ENCODE results near the gene TMEM138. TPM values are rescaled to one million over a fixed set of nuclear protein-coding genes. Genes with fewer than 3 reads are reported as not detected.

TMEM138 gene
- total RNA-seq, 2 donors from 2014 or later = 17.9 to 35.4 TPM

DNA sequence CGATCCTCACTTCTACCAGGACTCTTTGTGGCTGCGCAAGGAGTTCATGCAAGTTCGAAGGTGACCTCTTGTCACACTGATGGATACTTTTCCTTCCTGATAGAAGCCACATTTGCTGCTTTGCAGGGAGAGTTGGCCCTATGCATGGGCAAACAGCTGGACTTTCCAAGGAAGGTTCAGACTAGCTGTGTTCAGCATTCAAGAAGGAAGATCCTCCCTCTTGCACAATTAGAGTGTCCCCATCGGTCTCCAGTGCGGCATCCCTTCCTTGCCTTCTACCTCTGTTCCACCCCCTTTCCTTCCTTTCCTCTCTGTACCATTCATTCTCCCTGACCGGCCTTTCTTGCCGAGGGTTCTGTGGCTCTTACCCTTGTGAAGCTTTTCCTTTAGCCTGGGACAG lies 6.5 kb downstream of the TMEM138 start:
- H3K9me3 ChIP-seq = no peaks in the 10 kb centered on the region
- peaks cover 13% of the 10 kb centered on the region for H3K4me1 ChIP-seq (replicated peaks)
- no peak overlapping the region for H3K4me3 ChIP-seq
- intact Hi-C loops (cut with DNase I) = no loop called here
- TF ChIP-seq POLR2AphosphoS5 (IDR thresholded peaks at IDR 0.05) (no peak), POLR2A (IDR thresholded peaks at IDR 0.05) (no peak)
- TF ChIP-seq, protein P1, sequence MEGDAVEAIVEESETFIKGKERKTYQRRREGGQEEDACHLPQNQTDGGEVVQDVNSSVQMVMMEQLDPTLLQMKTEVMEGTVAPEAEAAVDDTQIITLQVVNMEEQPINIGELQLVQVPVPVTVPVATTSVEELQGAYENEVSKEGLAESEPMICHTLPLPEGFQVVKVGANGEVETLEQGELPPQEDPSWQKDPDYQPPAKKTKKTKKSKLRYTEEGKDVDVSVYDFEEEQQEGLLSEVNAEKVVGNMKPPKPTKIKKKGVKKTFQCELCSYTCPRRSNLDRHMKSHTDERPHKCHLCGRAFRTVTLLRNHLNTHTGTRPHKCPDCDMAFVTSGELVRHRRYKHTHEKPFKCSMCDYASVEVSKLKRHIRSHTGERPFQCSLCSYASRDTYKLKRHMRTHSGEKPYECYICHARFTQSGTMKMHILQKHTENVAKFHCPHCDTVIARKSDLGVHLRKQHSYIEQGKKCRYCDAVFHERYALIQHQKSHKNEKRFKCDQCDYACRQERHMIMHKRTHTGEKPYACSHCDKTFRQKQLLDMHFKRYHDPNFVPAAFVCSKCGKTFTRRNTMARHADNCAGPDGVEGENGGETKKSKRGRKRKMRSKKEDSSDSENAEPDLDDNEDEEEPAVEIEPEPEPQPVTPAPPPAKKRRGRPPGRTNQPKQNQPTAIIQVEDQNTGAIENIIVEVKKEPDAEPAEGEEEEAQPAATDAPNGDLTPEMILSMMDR (IDR thresholded peaks at IDR 0.05) = no peak
- 94% methylated on average over 7 of the region's 7 CpGs for WGBS
- H3K36me3 ChIP-seq = peaks cover 0 to 6% of the 10 kb centered on the region in 2 donors
- no peaks in the 10 kb centered on the region for H3K27me3 ChIP-seq (replicated peaks; ENCODE audit: insufficient read depth)
- DNase-seq (ENCODE audit: low spot score) = no peak
- H3K27ac ChIP-seq = peak overlapping the region in 1 of 2 donors; percentile 48

- H3K4me1 ChIP-seq (replicated peaks) = peaks cover 13% of the 10 kb centered on the region
- no peaks in the 10 kb centered on the region for H3K27me3 ChIP-seq (replicated peaks; ENCODE audit: insufficient read depth)
- H3K36me3 ChIP-seq = peaks cover 0 to 6% of the 10 kb centered on the region in 2 donors
- intact Hi-C loops (cut with DNase I) = no loop called here
- H3K4me3 ChIP-seq = no peak overlapping the region
- peak; percentile 73 for TF ChIP-seq POLR2AphosphoS5 (IDR thresholded peaks at IDR 0.05)
- no peak for TF ChIP-seq POLR2A (IDR thresholded peaks at IDR 0.05)
- TF ChIP-seq, protein P1 (IDR thresholded peaks at IDR 0.05) = no peak
- DNase-seq (ENCODE audit: low spot score) = peak; percentile 81
- H3K9me3 ChIP-seq = no peaks in the 10 kb centered on the region
- WGBS = 48% methylated on average over 9 of the region's 9 CpGs
- peak overlapping the region; percentile 18 to 54 for H3K27ac ChIP-seq
Observed at GRCh38 chr11:61369372-61370348, 7.5 kb downstream of the TMEM138 start.

- TF ChIP-seq POLR2A (IDR thresholded peaks at IDR 0.05) (no peak), POLR2AphosphoS5 (IDR thresholded peaks at IDR 0.05) (no peak)
- Histone ChIP-seq H3K4me1 (replicated peaks) (peaks cover 13% of the 10 kb centered on the region), H3K36me3 (peaks cover 0 to 6% of the 10 kb centered on the region in 2 donors), H3K27me3 (replicated peaks; ENCODE audit: insufficient read depth) (no peaks in the 10 kb centered on the region), H3K4me3 (no peak overlapping the region), H3K9me3 (no peaks in the 10 kb centered on the region), H3K27ac (peak overlapping the region; percentile 18 to 54)
- DNase-seq (ENCODE audit: low spot score) = no peak
- intact Hi-C loops (cut with DNase I) = no loop called here
- WGBS = 94% methylated on average over 8 of the region's 8 CpGs
Observed at GRCh38 chr11:61370349-61371005, 8.3 kb downstream of the TMEM138 start.

DNA sequence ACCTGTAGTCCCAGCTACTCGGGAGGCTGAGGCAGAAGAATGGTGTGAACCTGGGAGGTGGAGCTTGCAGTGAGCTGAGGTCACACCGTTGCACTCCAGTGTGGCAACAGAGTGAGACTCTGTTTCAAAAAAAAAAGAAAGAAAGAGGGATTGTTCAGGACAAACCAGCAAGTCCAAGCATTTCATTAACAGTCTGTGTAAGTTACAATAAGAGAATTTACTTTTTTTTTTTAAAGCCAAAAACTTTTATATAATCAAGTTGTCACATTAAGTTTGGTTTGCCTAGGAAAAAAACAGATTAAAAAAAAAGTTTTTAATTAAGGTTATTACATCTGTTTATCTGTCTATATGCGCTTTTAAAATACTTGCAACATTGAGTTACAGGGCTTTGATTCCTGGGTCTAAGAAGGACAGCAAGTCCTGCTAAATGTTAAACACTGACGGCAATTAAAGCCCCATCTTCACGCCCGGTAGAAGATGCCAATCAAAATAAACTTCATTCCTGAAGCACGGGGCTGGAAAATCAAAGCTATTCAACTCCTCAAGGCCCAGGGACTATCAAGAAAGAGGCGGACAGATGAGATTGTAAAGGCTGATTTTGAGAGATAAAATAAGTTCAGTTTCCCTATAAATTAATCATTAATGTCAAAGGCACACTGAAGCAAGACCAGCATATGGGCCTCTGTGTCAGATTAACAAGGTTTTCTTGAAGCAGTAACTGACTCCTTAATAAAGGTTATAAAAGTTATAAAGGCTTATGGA lies 10.7 kb downstream of the TMEM138 start:
- TF ChIP-seq, protein P1 (IDR thresholded peaks at IDR 0.05) = no peak
- no peak for TF ChIP-seq POLR2AphosphoS5 (IDR thresholded peaks at IDR 0.05)
- no peak for TF ChIP-seq POLR2A (IDR thresholded peaks at IDR 0.05)
- WGBS = 46% methylated on average over 8 of the region's 8 CpGs
- Histone ChIP-seq H3K27me3 (replicated peaks; ENCODE audit: insufficient read depth) (no peaks in the 10 kb centered on the region), H3K4me1 (replicated peaks) (peaks cover 6% of the 10 kb centered on the region), H3K4me3 (no peak overlapping the region), H3K27ac (no peak overlapping the region), H3K9me3 (no peaks in the 10 kb centered on the region), H3K36me3 (peaks cover 0 to 6% of the 10 kb centered on the region in 2 donors)
- intact Hi-C loops (cut with DNase I) = no loop called here
- DNase-seq (ENCODE audit: low spot score) = no peak

GRCh38 chr11:61375761-61376108 lies 13.6 kb downstream of the TMEM138 start:
- Histone ChIP-seq H3K4me3 (no peak overlapping the region), H3K4me1 (replicated peaks) (peaks cover 4% of the 10 kb centered on the region), H3K27ac (peak overlapping the region; percentile 35 to 43), H3K36me3 (no peaks in the 10 kb centered on the region), H3K9me3 (no peaks in the 10 kb centered on the region), H3K27me3 (replicated peaks; ENCODE audit: insufficient read depth) (no peaks in the 10 kb centered on the region)
- intact Hi-C loops (cut with DNase I) = no loop called here
- peak; percentile 93 for DNase-seq (ENCODE audit: low spot score)
- TF ChIP-seq POLR2AphosphoS5 (IDR thresholded peaks at IDR 0.05) = peak; percentile 90
- TF ChIP-seq, protein P1 (IDR thresholded peaks at IDR 0.05) = no peak
- WGBS = 24% methylated on average over 6 of the region's 6 CpGs
